Measurements from ENCODE around the gene PELO. TPM values are rescaled to one million over a fixed set of nuclear protein-coding genes. Genes with fewer than 3 reads are reported as not detected.
"Not testable (repeated sequence)": the region's sequence is repeated elsewhere in the genome, so short reads cannot be mapped to it uniquely, and the experiment has no call there.

Gene PELO
- total and polyA plus RNA-seq, 2 donors from 2014 or later, result 29.6 to 38.7 TPM

GRCh38 chr5:52818360-52818759, 30.6 kb downstream of the PELO start:
- TF ChIP-seq CTCF (IDR thresholded peaks at IDR 0.05; ENCODE audit: borderline replicate concordance, extremely low read depth, insufficient read depth), result no peak
- intact Hi-C loops (cut with DNase I), result no loop called here
- Histone ChIP-seq H3K4me3 (ENCODE audit: low read length in 3 of 3) (no peak overlapping the region), H3K4me1 (ENCODE audit: control insufficient read depth in 2 of 3, insufficient read depth in 2 of 3, low read depth in 1 of 3, low read length in 3 of 3) (peaks cover 0 to 11% (median 6%) of the 10 kb centered on the region in 3 donors), H3K27ac (ENCODE audit: low read depth in 2 of 2, low read length in 2 of 2) (no peak overlapping the region), H3K27me3 (ENCODE audit: control insufficient read depth, insufficient read depth, low read length) (no peaks in the 10 kb centered on the region), H3K9me3 (ENCODE audit: control insufficient read depth in 2 of 3, insufficient read depth in 1 of 3, low read length in 3 of 3) (no peaks in the 10 kb centered on the region), H3K9ac (ENCODE audit: low read length in 3 of 3) (no peak overlapping the region), H3K36me3 (ENCODE audit: control insufficient read depth in 2 of 3, insufficient read depth in 3 of 3, low read length in 3 of 3) (no peaks in the 10 kb centered on the region)
- FAIRE-seq (no peak), DNase-seq (no peak)

GRCh38 chr5:52818807-52819206, 31.1 kb downstream of the PELO start:
- H3K9ac ChIP-seq (ENCODE audit: low read length in 3 of 3); DNase-seq; intact Hi-C loops (cut with DNase I); H3K4me1 ChIP-seq (ENCODE audit: control insufficient read depth in 2 of 3, insufficient read depth in 2 of 3, low read depth in 1 of 3, low read length in 3 of 3); H3K27me3 ChIP-seq (ENCODE audit: control insufficient read depth, insufficient read depth, low read length); H3K9me3 ChIP-seq (ENCODE audit: control insufficient read depth in 2 of 3, insufficient read depth in 1 of 3, low read length in 3 of 3); H3K27ac ChIP-seq (ENCODE audit: low read depth in 2 of 2, low read length in 2 of 2); H3K4me3 ChIP-seq (ENCODE audit: low read length in 3 of 3); H3K36me3 ChIP-seq (ENCODE audit: control insufficient read depth in 2 of 3, insufficient read depth in 3 of 3, low read length in 3 of 3); FAIRE-seq: not testable (repeated sequence)

- Histone ChIP-seq H3K4me3 (ENCODE audit: low read length in 3 of 3) (no peak overlapping the region), H3K4me1 (ENCODE audit: control insufficient read depth in 2 of 3, insufficient read depth in 2 of 3, low read depth in 1 of 3, low read length in 3 of 3) (peaks cover 0 to 10% (median 6%) of the 10 kb centered on the region in 3 donors), H3K9me3 (ENCODE audit: control insufficient read depth in 2 of 3, insufficient read depth in 1 of 3, low read length in 3 of 3) (no peaks in the 10 kb centered on the region), H3K36me3 (ENCODE audit: control insufficient read depth in 2 of 3, insufficient read depth in 3 of 3, low read length in 3 of 3) (no peaks in the 10 kb centered on the region), H3K9ac (ENCODE audit: low read length in 3 of 3) (no peak overlapping the region), H3K27ac (ENCODE audit: low read depth in 2 of 2, low read length in 2 of 2) (no peak overlapping the region), H3K27me3 (ENCODE audit: control insufficient read depth, insufficient read depth, low read length) (no peaks in the 10 kb centered on the region)
- FAIRE-seq (no peak), DNase-seq (no peak)
- no peak for TF ChIP-seq CTCF (IDR thresholded peaks at IDR 0.05; ENCODE audit: borderline replicate concordance, extremely low read depth, insufficient read depth)
- intact Hi-C loops (cut with DNase I), result no loop called here
Observed at GRCh38 chr5:52821901-52822300, 34.2 kb downstream of the PELO start.

GRCh38 chr5:52822437-52822836, 34.7 kb downstream of the PELO start:
- FAIRE-seq (no peak), DNase-seq (peak in 4 of 5 donors; percentile 37 to 95 (median 70))
- Histone ChIP-seq H3K27ac (ENCODE audit: low read depth in 2 of 2, low read length in 2 of 2) (peak overlapping the region in 1 of 2 donors; percentile 41), H3K9me3 (ENCODE audit: control insufficient read depth in 2 of 3, insufficient read depth in 1 of 3, low read length in 3 of 3) (no peaks in the 10 kb centered on the region), H3K4me1 (ENCODE audit: control insufficient read depth in 2 of 3, insufficient read depth in 2 of 3, low read depth in 1 of 3, low read length in 3 of 3) (peaks cover 0 to 10% (median 6%) of the 10 kb centered on the region in 3 donors), H3K9ac (ENCODE audit: low read length in 3 of 3) (no peak overlapping the region), H3K36me3 (ENCODE audit: control insufficient read depth in 2 of 3, insufficient read depth in 3 of 3, low read length in 3 of 3) (no peaks in the 10 kb centered on the region), H3K27me3 (ENCODE audit: control insufficient read depth, insufficient read depth, low read length) (no peaks in the 10 kb centered on the region), H3K4me3 (ENCODE audit: low read length in 3 of 3) (no peak overlapping the region)
- intact Hi-C loops (cut with DNase I), result no loop called here
- no peak for TF ChIP-seq CTCF (IDR thresholded peaks at IDR 0.05; ENCODE audit: borderline replicate concordance, extremely low read depth, insufficient read depth)

All from kidney (tissue), 14 donors.